Brain microvascular endothelial cell (primary cell): Measurements from ENCODE around the gene TTYH1.
"Not testable (repeated sequence)": the region's sequence is repeated elsewhere in the genome, so short reads cannot be mapped to it uniquely, and the experiment has no call there.

Source experiments
- DNase-seq: peaks from one replicate; pipeline ENCODE4 v3.0.0-alpha.2; 2020
- H3K27ac ChIP-seq: fragments of 250-450 bp; sonication (Bioruptor Pico); 2 replicates; pipeline ENCODE4 v1.5.1; 2020; ENCODE audit warnings: mild to moderate bottlenecking, moderate library complexity
- H3K27me3 ChIP-seq: fragments of 250-450 bp; sonication (Bioruptor Pico); replicated peaks from 2 replicates; pipeline ENCODE4 v1.5.1; 2020; ENCODE audit warnings: mild to moderate bottlenecking
- H3K36me3 ChIP-seq: fragments of 250-450 bp; sonication (Bioruptor Pico); replicated peaks from 2 replicates; pipeline ENCODE4 v1.5.1; 2020; ENCODE audit warnings: mild to moderate bottlenecking
- H3K4me3 ChIP-seq: 2 replicates; pipeline ENCODE4 v1.5.1; 2011; ENCODE audit warnings: low read depth, mild to moderate bottlenecking, control low read depth, low read length, moderate library complexity
- in situ Hi-C: cut with HindIII; loops from 2 replicates; pipeline ENCODE4 v1.10.0; 2017; ENCODE audit warnings: low sequenced_read_pairs, low pct_ligation_motif_present
- TF ChIP-seq, protein P1 (sequence below): IDR thresholded peaks from 2 replicates; pipeline ENCODE4 v1.5.1; 2011; ENCODE audit warnings: low read depth, mild to moderate bottlenecking, moderate library complexity, low read length, control low read depth, inconsistent platforms; ENCODE audit errors: missing control alignments

Gene TTYH1

GRCh38 chr19:54436628-54437252 is 21.5 kb downstream of the TTYH1 start:
- Histone ChIP-seq H3K27me3 (no peaks in the 10 kb centered on the region), H3K36me3 (peaks cover 3% of the 10 kb centered on the region), H3K27ac (no peak overlapping the region), H3K4me3 (no peak overlapping the region)
- TF ChIP-seq, protein P1, sequence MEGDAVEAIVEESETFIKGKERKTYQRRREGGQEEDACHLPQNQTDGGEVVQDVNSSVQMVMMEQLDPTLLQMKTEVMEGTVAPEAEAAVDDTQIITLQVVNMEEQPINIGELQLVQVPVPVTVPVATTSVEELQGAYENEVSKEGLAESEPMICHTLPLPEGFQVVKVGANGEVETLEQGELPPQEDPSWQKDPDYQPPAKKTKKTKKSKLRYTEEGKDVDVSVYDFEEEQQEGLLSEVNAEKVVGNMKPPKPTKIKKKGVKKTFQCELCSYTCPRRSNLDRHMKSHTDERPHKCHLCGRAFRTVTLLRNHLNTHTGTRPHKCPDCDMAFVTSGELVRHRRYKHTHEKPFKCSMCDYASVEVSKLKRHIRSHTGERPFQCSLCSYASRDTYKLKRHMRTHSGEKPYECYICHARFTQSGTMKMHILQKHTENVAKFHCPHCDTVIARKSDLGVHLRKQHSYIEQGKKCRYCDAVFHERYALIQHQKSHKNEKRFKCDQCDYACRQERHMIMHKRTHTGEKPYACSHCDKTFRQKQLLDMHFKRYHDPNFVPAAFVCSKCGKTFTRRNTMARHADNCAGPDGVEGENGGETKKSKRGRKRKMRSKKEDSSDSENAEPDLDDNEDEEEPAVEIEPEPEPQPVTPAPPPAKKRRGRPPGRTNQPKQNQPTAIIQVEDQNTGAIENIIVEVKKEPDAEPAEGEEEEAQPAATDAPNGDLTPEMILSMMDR, result no peak
- DNase-seq, result no peak
- in situ Hi-C loops, result no loop called here

DNA sequence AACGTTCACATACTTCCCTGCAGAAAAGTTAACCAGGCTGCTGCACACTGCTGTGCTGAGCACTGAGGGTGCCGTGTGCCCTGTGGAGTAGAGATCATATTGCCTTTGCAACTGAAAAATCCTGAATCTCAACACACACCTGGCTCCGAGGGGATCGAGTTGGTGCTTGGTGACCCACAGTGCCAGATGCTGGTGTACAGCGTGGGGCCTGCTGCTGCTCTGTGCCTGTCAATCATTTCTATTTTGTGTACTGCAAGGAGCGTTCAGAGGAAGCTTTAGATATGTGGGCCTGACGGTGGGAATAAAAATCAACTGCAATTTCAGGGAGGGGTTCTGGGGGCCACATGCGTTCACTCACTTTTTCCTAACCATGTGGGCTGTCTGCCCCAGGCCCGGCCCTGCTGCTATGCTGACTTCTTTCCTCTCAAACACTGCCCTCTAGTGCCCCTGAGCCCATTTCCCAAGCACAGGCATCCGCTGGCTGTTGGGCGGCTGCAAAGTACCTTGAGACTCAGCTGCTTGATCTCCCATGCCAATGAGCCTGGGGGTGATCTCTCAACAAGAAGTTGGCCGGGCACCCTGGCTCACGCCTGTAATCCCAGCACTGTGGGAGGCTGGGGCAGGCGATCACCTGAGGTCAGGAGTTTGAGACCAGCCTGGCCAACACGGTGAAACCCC is 24.0 kb downstream of the TTYH1 start:
- TF ChIP-seq, protein P1, result peak; percentile 75
- DNase-seq, result peak; percentile 52
- in situ Hi-C loops, result no loop called here

GRCh38 chr19:54440641-54441040 is 25.4 kb downstream of the TTYH1 start:
- Histone ChIP-seq H3K36me3 (peaks cover 13% of the 10 kb centered on the region), H3K27ac (no peak overlapping the region), H3K27me3 (no peaks in the 10 kb centered on the region), H3K4me3 (no peak overlapping the region)
- DNase-seq, result no peak
- in situ Hi-C loops, result no loop called here
- TF ChIP-seq, protein P1, result no peak

More for the DNA sequence above, 24.0 kb downstream of the TTYH1 start:
- H3K4me3 ChIP-seq, result no peak overlapping the region
- peaks cover 5% of the 10 kb centered on the region for H3K36me3 ChIP-seq
- no peak overlapping the region for H3K27ac ChIP-seq
- no peaks in the 10 kb centered on the region for H3K27me3 ChIP-seq

GRCh38 chr19:54444737-54445136 is 29.5 kb downstream of the TTYH1 start:
- Histone ChIP-seq H3K27me3 (no peaks in the 10 kb centered on the region), H3K27ac (no peak overlapping the region), H3K36me3 (peaks cover 11% of the 10 kb centered on the region), H3K4me3 (no peak overlapping the region)
- TF ChIP-seq, protein P1, result no peak
- in situ Hi-C loops, result no loop called here
- DNase-seq, result no peak

DNA sequence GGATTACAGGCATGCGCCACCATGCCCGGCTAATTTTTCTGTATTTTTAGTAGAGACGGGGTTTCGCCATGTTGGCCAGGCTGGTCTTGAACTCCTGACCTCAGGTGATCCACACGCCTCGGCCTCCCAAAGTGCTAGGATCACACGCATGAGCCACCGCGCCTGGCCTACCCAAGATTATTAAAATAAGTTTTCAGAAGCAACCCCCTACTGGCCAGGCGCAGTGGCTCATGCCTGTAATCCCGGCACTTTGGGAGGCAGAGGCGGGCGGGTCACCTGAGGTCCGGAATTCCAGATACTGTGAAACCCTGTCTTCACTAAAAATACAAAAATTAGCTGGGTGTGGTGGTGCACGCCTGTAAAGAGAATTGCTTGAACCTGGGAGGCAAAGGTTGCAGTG is 31.1 kb downstream of the TTYH1 start:
- H3K27me3 ChIP-seq, in situ Hi-C loops, H3K4me3 ChIP-seq, DNase-seq, H3K27ac ChIP-seq: not testable (repeated sequence)
- peaks cover 16% of the 10 kb centered on the region for H3K36me3 ChIP-seq
- TF ChIP-seq, protein P1, result peak; percentile 21
